BJ (cell line): ENCODE data around the gene CHST10. TPM values are rescaled to one million over a fixed set of nuclear protein-coding genes. Genes with fewer than 3 reads are reported as not detected.
A peak's percentile ranks its signal among the peaks of the same experiment; 100 is the strongest.

ENCODE experiments used
- CTCF ChIA-PET: fragments of 350-600 bp; formaldehyde crosslinking; extraction: SDS; loops from one replicate; lab custom pipeline; 2021; ENCODE audit warnings: antibody characterized with exemption, inconsistent platforms; lab: Yijun Ruan, JAX
- POLR2A ChIA-PET: fragments of 300-600 bp; sonication (Branson Sonifier 250); formaldehyde crosslinking; extraction: SDS; loops from one replicate; lab custom pipeline; 2021; ENCODE audit warnings: antibody characterized with exemption; lab: Charles Lee
- DNase-seq: peaks from one replicate; pipeline ENCODE4 v3.0.0-alpha.2; 2011; ENCODE audit warnings: low read depth
- H3K27me3 ChIP-seq: 2 replicates; pipeline ENCODE4 v1.6.0; 2011; ENCODE audit warnings: low read length; ENCODE audit not compliant: control insufficient read depth, insufficient read depth
- H3K36me3 ChIP-seq: 2 replicates; pipeline ENCODE4 v1.5.1; 2011; ENCODE audit warnings: low read length; ENCODE audit not compliant: control insufficient read depth, insufficient read depth
- H3K4me3 ChIP-seq: 2 replicates; pipeline ENCODE4 v1.5.1; 2011; ENCODE audit warnings: low read depth, mild to moderate bottlenecking, control low read depth, low read length
- polyA plus RNA-seq: library from polyadenylated mRNA; depleted of rRNA; stranded (reverse); fragments of >200 nt; gene quantifications from 2 replicates; pipeline ENCODE4 v1.2.3, GENCODE V29; 2011
- TF ChIP-seq, protein P1 (sequence below): IDR thresholded peaks from 2 replicates; pipeline ENCODE4 v1.5.1; 2011; ENCODE audit warnings: low read depth, mild to moderate bottlenecking, control low read depth, inconsistent platforms, low read length, moderate library complexity; ENCODE audit not compliant: insufficient read depth

Gene CHST10
- polyA plus RNA-seq, 1 experiment, result 11.7 TPM

DNA sequence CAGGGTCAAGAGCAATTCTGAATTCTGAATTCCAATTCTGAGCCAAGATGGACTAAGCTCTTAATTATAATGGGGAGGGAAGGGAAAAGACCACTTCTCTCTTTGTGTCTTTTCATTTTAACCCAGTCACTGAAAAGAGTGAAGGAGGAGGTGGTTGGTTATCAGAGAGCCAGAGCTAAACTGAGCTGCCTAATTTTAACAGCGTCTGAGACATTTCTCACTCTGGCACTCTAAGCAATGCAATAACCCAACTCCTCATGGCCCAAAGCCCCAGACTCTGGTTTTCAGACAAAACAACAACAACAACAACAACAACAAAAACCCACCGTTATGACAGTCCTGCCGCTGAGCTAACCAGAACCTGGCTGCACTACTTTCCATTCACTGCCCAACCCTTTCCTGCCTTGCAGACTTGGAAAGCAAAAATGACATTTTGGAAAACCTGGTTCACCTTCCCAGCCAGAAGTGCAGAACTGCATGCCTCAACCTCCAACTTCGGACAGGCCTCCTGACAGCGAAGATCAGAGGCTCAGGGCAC, 1.0 kb downstream of the CHST10 start:
- TF ChIP-seq, protein P1, sequence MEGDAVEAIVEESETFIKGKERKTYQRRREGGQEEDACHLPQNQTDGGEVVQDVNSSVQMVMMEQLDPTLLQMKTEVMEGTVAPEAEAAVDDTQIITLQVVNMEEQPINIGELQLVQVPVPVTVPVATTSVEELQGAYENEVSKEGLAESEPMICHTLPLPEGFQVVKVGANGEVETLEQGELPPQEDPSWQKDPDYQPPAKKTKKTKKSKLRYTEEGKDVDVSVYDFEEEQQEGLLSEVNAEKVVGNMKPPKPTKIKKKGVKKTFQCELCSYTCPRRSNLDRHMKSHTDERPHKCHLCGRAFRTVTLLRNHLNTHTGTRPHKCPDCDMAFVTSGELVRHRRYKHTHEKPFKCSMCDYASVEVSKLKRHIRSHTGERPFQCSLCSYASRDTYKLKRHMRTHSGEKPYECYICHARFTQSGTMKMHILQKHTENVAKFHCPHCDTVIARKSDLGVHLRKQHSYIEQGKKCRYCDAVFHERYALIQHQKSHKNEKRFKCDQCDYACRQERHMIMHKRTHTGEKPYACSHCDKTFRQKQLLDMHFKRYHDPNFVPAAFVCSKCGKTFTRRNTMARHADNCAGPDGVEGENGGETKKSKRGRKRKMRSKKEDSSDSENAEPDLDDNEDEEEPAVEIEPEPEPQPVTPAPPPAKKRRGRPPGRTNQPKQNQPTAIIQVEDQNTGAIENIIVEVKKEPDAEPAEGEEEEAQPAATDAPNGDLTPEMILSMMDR, result no peak
- H3K4me3 ChIP-seq, result peak overlapping the region; percentile 73
- ChIA-PET CTCF (interaction anchor here (0.6 to 1.4 kb wide), 3 partner anchors 9 to 154 kb away, joined by 3 to 8 read pairs (median 3); no protein-coding TSS in a partner anchor), POLR2A (interaction anchor here (0.6 to 0.9 kb wide), 2 partner anchors 81 to 147 kb away, joined by 5 to 8 read pairs; partner anchors contain the start of gene PDCL3)
- DNase-seq, result no peak
- H3K27me3 ChIP-seq, result no peaks in the 10 kb centered on the region
- H3K36me3 ChIP-seq, result no peaks in the 10 kb centered on the region

DNA sequence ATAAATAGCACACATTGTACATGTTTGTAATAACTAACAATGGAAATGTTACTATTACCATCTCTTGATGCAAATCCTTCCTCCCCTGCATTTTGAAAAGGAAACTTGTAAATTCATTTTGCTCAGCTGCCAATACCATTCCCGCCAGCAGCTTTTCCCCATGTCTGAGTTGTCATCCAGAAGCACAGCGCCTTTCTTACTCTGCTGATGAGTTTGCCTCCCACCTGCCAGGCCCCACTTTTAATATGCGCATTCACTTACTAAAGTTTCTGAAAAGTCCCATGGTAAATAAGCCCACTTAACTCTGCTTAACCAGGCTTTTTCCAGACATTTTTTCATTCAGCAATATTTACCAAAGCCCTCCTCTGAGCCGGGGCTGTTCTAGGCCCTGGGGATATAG, 3.9 kb downstream of the CHST10 start:
- Histone ChIP-seq H3K27me3 (no peaks in the 10 kb centered on the region), H3K4me3 (no peak overlapping the region), H3K36me3 (no peaks in the 10 kb centered on the region; the same call in 1 of the 2 replicates)
- ChIA-PET CTCF (interaction anchor here (2.9 kb wide), 1 partner anchor 9 kb away, joined by 13 read pairs; no protein-coding TSS in a partner anchor), POLR2A (no interaction called here)
- no peak for DNase-seq
- TF ChIP-seq, protein P1, result no peak

DNA sequence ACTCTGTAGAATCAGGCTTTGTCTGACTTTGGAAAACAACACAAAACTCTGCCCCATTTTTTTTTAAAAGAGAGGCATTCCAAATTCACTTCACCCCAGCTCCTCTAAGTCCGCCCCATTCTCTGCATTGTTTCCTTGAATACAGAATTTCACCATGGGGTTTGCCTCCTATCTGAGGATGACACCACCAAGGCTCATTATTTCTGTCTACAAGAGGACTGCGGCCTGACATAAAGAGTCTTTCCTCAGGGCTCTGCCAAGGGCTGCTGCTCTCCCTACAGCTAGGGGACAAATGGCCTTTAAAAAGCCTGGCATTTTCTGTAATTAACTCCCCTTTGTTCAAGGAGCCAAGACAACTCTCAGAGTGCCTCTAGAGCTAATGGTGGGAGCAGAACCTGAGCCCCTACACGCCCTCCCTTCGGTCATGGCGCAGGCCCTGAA, 4.6 kb downstream of the CHST10 start:
- TF ChIP-seq, protein P1, result no peak
- Histone ChIP-seq H3K27me3 (no peaks in the 10 kb centered on the region), H3K36me3 (no peaks in the 10 kb centered on the region; the same call in 1 of the 2 replicates), H3K4me3 (no peak overlapping the region)
- CTCF ChIA-PET, result interaction anchor here (2.9 kb wide), 1 partner anchor 10 kb away, joined by 13 read pairs; no protein-coding TSS in a partner anchor
- POLR2A ChIA-PET, result no interaction called here
- no peak for DNase-seq

DNA sequence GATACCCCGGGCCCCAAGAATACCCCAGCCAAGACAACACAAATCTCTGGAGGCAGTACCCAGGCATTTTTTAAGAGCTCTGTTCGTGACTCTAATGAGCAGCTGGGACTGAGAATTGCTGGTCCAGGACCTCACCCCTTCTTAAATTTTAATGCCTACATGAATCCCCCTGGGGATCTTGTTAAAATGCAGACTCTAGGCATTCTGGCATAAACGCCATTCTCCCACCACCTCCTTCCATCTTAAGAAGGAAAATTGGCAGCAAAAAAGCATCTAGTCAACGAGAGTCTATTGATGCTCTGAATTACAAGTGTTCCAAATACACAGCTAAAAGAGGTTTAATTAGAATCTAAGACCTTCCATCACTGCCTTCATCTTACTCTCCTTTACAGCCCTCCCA, 5.0 kb downstream of the CHST10 start:
- TF ChIP-seq, protein P1, result no peak
- Histone ChIP-seq H3K4me3 (no peak overlapping the region), H3K27me3 (no peaks in the 10 kb centered on the region), H3K36me3 (peaks cover 1% of the 10 kb centered on the region)
- no peak for DNase-seq
- CTCF ChIA-PET, result interaction anchor here (2.9 kb wide), 1 partner anchor 10 kb away, joined by 13 read pairs; no protein-coding TSS in a partner anchor
- POLR2A ChIA-PET, result no interaction called here

DNA sequence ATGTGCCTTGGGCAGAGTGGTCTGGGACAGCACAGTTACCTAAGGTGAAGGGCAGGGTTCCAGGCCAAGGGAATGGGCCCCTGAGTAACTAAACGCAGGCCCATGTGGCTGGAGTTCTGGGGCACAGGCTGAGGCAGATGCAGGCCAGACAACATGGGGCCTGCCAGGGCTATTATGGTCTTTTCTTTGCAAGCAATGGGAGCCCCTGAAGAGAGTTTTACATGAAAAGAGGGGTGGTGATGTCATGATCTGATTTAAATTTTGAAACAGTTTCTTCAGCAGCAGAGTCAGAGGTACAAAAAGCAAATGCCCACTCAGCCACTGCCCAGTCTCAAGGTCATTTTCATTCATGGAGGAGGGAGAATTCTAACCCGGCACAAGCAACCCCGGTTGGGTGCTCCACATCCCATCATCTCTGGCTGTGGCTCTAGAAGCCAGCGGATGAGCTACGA, 5.6 kb downstream of the CHST10 start:
- TF ChIP-seq, protein P1, result no peak
- ChIA-PET POLR2A (no interaction called here), CTCF (interaction anchor here (2.9 kb wide), 1 partner anchor 11 kb away, joined by 13 read pairs; no protein-coding TSS in a partner anchor)
- peaks cover 1% of the 10 kb centered on the region for H3K36me3 ChIP-seq
- no peaks in the 10 kb centered on the region for H3K27me3 ChIP-seq
- no peak for DNase-seq
- H3K4me3 ChIP-seq, result no peak overlapping the region
